DOHH2 (cell line): ENCODE data around the gene ACTR1B.
"Not testable (repeated sequence)": the region's sequence is repeated elsewhere in the genome, so short reads cannot be mapped to it uniquely, and the experiment has no call there.

Source experiments
- CTCF ChIP-seq: fragments of 200-600 bp; sonication (generic); IDR thresholded peaks from one replicate; pipeline ENCODE4 v1.5.1; 2014; ENCODE audit warnings: antibody characterized with exemption, mild to moderate bottlenecking, low read depth, low read length; ENCODE audit not compliant: poor library complexity, severe bottlenecking
- EZH2phosphoT487 ChIP-seq: fragments of 200-600 bp; sonication (generic); IDR thresholded peaks from 2 replicates; pipeline ENCODE4 v1.6.1; 2017; ENCODE audit warnings: borderline replicate concordance, mild to moderate bottlenecking, antibody characterized with exemption, low read length, moderate library complexity, mixed read lengths

GRCh38 chr2:97687235-97687634 lies 23.4 kb upstream of the ACTR1B start:
- not testable (repeated sequence) for TF ChIP-seq CTCF, EZH2phosphoT487
